Peyer's patch (tissue), 4 donors: Measurements from ENCODE around the gene ENO4.

Source experiments
- CTCF ChIP-seq, 6 experiments: fragments of 450-650 bp in 4 of 6; fragments of 200-600 bp in 2 of 6; sonication (generic) in 1 of 6; IDR thresholded peaks; one replicate each; pipeline ENCODE4 v1.5.1; 2017 to 2019; ENCODE audit warnings: antibody characterized with exemption in 6 of 6, mild to moderate bottlenecking in 3 of 6, moderate library complexity in 1 of 6
- POLR2A ChIP-seq, 2 donors: fragments of 450-650 bp; IDR thresholded peaks; one replicate each; pipeline ENCODE4 v1.5.1; 2017; ENCODE audit warnings: antibody characterized with exemption in 2 of 2, mild to moderate bottlenecking in 2 of 2, moderate library complexity in 2 of 2

GRCh38 chr10:116845823-116846222 lies 3.5 kb upstream of the ENO4 start:
- no peak for TF ChIP-seq CTCF (IDR thresholded peaks at IDR 0.05)
- no peak for TF ChIP-seq POLR2A (IDR thresholded peaks at IDR 0.05)
